GM13977 (cell line): ENCODE results near the gene LAMA5.

Source experiments
- DNase-seq: peaks from one replicate; pipeline ENCODE4 v3.0.0; 2012; ENCODE audit warnings: low spot score
- CTCF ChIP-seq: IDR thresholded peaks from 2 replicates; pipeline ENCODE4 v1.5.1; 2012; ENCODE audit warnings: mild to moderate bottlenecking, control low read depth; ENCODE audit not compliant: insufficient read depth; ENCODE audit errors: extremely low read depth, missing control alignments
- in situ Hi-C: fragments of 300-500 bp; cut with MboI; formaldehyde crosslinking; loops from one replicate; pipeline ENCODE4 v1.12.0; 2022; ENCODE audit warnings: low sequenced_read_pairs, low pct_unique_long_range_greater_than_20kb, mixed read lengths, inconsistent platforms; ENCODE audit not compliant: unreplicated experiment

The LAMA5 gene

GRCh38 chr20:62273416-62273815 lies 93.7 kb downstream of the LAMA5 start:
- DNase-seq = no peak
- in situ Hi-C loops = no loop called here
- no peak for TF ChIP-seq CTCF

- no peak for TF ChIP-seq CTCF
- in situ Hi-C loops = no loop called here
- DNase-seq = no peak
Measured at GRCh38 chr20:62272200-62272599, 94.9 kb downstream of the LAMA5 start.

GRCh38 chr20:62269871-62270270 lies 97.2 kb downstream of the LAMA5 start:
- in situ Hi-C loops = no loop called here
- no peak for TF ChIP-seq CTCF
- no peak for DNase-seq

- no peak for DNase-seq
- TF ChIP-seq CTCF = no peak
- in situ Hi-C loops = no loop called here
Measured at GRCh38 chr20:62269378-62269777, 97.7 kb downstream of the LAMA5 start.

GRCh38 chr20:62268228-62268900 lies 98.7 kb downstream of the LAMA5 start:
- no peak for DNase-seq
- no peak for TF ChIP-seq CTCF
- in situ Hi-C loops = no loop called here

- TF ChIP-seq CTCF = no peak
- in situ Hi-C loops = no loop called here
- DNase-seq = no peak
Measured at GRCh38 chr20:62267543-62267942, 99.6 kb downstream of the LAMA5 start.

- in situ Hi-C loops = no loop called here
- TF ChIP-seq CTCF = no peak
- DNase-seq = no peak
Measured at GRCh38 chr20:62266851-62267250, 100.3 kb downstream of the LAMA5 start.
